ENCODE measurements around the gene SBNO2. TPM values are rescaled to one million over a fixed set of nuclear protein-coding genes. Genes with fewer than 3 reads are reported as not detected.
"Not testable (repeated sequence)": the region's sequence is repeated elsewhere in the genome, so short reads cannot be mapped to it uniquely, and the experiment has no call there.

SBNO2 gene
- total and polyA plus RNA-seq, 9 of the 15 experiments (the other 6 are each of a cell fraction or from before 2014, with no cell fraction given), result 0.01 to 46.2 (median 6.7) TPM

- TF ChIP-seq MLX (CRISPR knock-in tag; conservative IDR thresholded peaks at IDR 0.05) (no peak), SOX6 (IDR thresholded peaks at IDR 0.05) (no peak), CHD1 (IDR thresholded peaks at IDR 0.05; ENCODE audit: low read length) (no peak), RNF2 (IDR thresholded peaks at IDR 0.05) (no peak), MCM2 (IDR thresholded peaks at IDR 0.05; ENCODE audit: low read depth) (no peak), ZNF717 (CRISPR knock-in tag; IDR thresholded peaks at IDR 0.05) (no peak), ZBTB34 (CRISPR knock-in tag; IDR thresholded peaks at IDR 0.05) (no peak), ELK1 (CRISPR knock-in tag; IDR thresholded peaks at IDR 0.05) (no peak)
These were observed 31.3 kb upstream of the SBNO2 start, which contains the start of gene STK11 (continued) for GRCh38 chr19:1205114-1206099.

DNA sequence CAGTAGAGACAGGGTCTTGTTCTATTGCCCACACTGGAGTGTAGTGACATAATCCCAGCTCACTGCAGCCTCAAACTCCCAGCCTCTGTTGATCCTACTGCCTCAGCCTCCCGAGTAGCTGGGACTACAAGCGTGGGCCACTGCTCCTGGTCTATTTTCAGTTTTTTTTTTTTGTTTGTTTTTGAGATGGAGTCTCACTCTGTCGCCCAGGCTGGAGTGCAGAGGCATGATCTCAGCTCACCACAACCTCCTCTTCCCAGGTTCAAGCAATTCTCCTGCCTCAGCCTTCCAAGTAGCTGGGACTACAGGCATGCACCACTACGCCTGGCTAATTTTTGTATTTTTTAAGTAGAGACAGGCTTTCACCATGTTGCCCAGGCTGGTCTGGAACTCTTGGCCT is 26.5 kb upstream of the SBNO2 start:
- DNase-seq (ENCODE audit: extremely low read depth in 1 of 4, low spot score in 3 of 4); H3K4me2 ChIP-seq (ENCODE audit: insufficient read depth, low read length); H3K9me1 ChIP-seq (ENCODE audit: control insufficient read depth, insufficient read depth, low read length); intact Hi-C loops (cut with micrococcal nuclease); H3K79me2 ChIP-seq (ENCODE audit: control insufficient read depth, insufficient read depth, low read length); H2AFZ ChIP-seq (ENCODE audit: low read depth, low read length); ATAC-seq; CTCF ChIA-PET (ENCODE audit: low intra/inter-chr PET ratio); H3K9ac ChIP-seq (ENCODE audit: insufficient read depth in 1 of 2, low read depth in 2 of 2, low read length in 2 of 2); FAIRE-seq; in situ Hi-C loops (cut with MboI); H4K20me1 ChIP-seq (replicated peaks; ENCODE audit: control insufficient read depth, insufficient read depth, low read length); H3K27ac ChIP-seq (ENCODE audit: extremely low read depth, low read depth, low read length); BruUV-seq (replicated peaks); H3K4me3 ChIP-seq; H3K27me3 ChIP-seq (ENCODE audit: control insufficient read depth in 2 of 2, insufficient read depth in 2 of 2, low read length in 2 of 2); H3K36me3 ChIP-seq (ENCODE audit: control insufficient read depth, insufficient read depth, low read length); H3K9me3 ChIP-seq (replicated peaks; ENCODE audit: control insufficient read depth, insufficient read depth, low read depth, low read length): not testable (repeated sequence)
- peaks cover 23 to 37% of the 10 kb centered on the region in 2 experiments for H3K4me1 ChIP-seq (replicated peaks in 1 of 2; ENCODE audit: control insufficient read depth in 2 of 2, insufficient read depth in 2 of 2, low read length in 2 of 2)
- POLR2A ChIA-PET, result interaction anchor here (0.6 kb wide), 1 partner anchor 11 kb away, joined by 4 read pairs; no protein-coding TSS in a partner anchor
- WGBS (ENCODE audit: insufficient coverage, low coverage, missing lambda C conversion rate), result 71% methylated on average over 4 of the region's 4 CpGs
